Measurements from ENCODE around the gene SERBP1.
A peak's percentile ranks its signal among the peaks of the same experiment; 100 is the strongest.
"Not testable (repeated sequence)": the region's sequence is repeated elsewhere in the genome, so short reads cannot be mapped to it uniquely, and the experiment has no call there.

The SERBP1 gene

GRCh38 chr1:67440339-67440738 is 10.1 kb upstream of the SERBP1 start:
- no peak for DNase-seq (ENCODE audit: low spot score)

GRCh38 chr1:67439277-67440029 is 9.3 kb upstream of the SERBP1 start:
- no peak for DNase-seq (ENCODE audit: low spot score)

GRCh38 chr1:67437961-67438360 is 7.8 kb upstream of the SERBP1 start:
- DNase-seq (ENCODE audit: low spot score) = no peak

GRCh38 chr1:67436511-67437055 is 6.4 kb upstream of the SERBP1 start:
- DNase-seq (ENCODE audit: low spot score) = no peak

- no peak for DNase-seq (ENCODE audit: low spot score)
Measured at GRCh38 chr1:67434491-67434890, 4.3 kb upstream of the SERBP1 start.

GRCh38 chr1:67433837-67434236 is 3.6 kb upstream of the SERBP1 start:
- DNase-seq (ENCODE audit: low spot score) = no peak

GRCh38 chr1:67432745-67433144 is 2.5 kb upstream of the SERBP1 start:
- DNase-seq (ENCODE audit: low spot score) = no peak

- no peak for DNase-seq (ENCODE audit: low spot score)
Measured at GRCh38 chr1:67431869-67432578, 1.8 kb upstream of the SERBP1 start.

- DNase-seq (ENCODE audit: low spot score) = no peak
Measured at GRCh38 chr1:67431156-67431765, 1.1 kb upstream of the SERBP1 start.

GRCh38 chr1:67429528-67430357 is 459 bp downstream of the SERBP1 start:
- DNase-seq (ENCODE audit: low spot score) = peak; percentile 24

GRCh38 chr1:67429011-67429527 is 1.1 kb downstream of the SERBP1 start:
- DNase-seq (ENCODE audit: low spot score) = peak; percentile 16

- no peak for DNase-seq (ENCODE audit: low spot score)
Measured at GRCh38 chr1:67427947-67428346, 2.3 kb downstream of the SERBP1 start.

- no peak for DNase-seq (ENCODE audit: low spot score)
Measured at GRCh38 chr1:67427465-67427864, 2.7 kb downstream of the SERBP1 start.

- no peak for DNase-seq (ENCODE audit: low spot score)
Measured at GRCh38 chr1:67420835-67421492, 9.2 kb downstream of the SERBP1 start.

GRCh38 chr1:67418839-67419586 is 11.2 kb downstream of the SERBP1 start:
- no peak for DNase-seq (ENCODE audit: low spot score)

GRCh38 chr1:67417733-67418132 is 12.5 kb downstream of the SERBP1 start:
- DNase-seq (ENCODE audit: low spot score) = not testable (repeated sequence)

- DNase-seq (ENCODE audit: low spot score) = no peak
Measured at GRCh38 chr1:67415041-67415440, 15.2 kb downstream of the SERBP1 start.

- no peak for DNase-seq (ENCODE audit: low spot score)
Measured at GRCh38 chr1:67414574-67414973, 15.6 kb downstream of the SERBP1 start.

- DNase-seq (ENCODE audit: low spot score) = not testable (repeated sequence)
Measured at GRCh38 chr1:67413101-67413500, 17.1 kb downstream of the SERBP1 start.

GRCh38 chr1:67408148-67408547 is 22.1 kb downstream of the SERBP1 start:
- DNase-seq (ENCODE audit: low spot score) = no peak
